ENCODE data around the gene CFAP299.
"Not testable (repeated sequence)": the region's sequence is repeated elsewhere in the genome, so short reads cannot be mapped to it uniquely, and the experiment has no call there.

GRCh38 chr4:80800719-80801118 is 465.2 kb downstream of the CFAP299 start:
- TF ChIP-seq CTCF, POLR2A, POLR2AphosphoS5 (IDR thresholded peaks at IDR 0.05): not testable (repeated sequence)
